HG03025 (cell line): Measurements from ENCODE around the gene SSMEM1.
"Not testable (repeated sequence)": the region's sequence is repeated elsewhere in the genome, so short reads cannot be mapped to it uniquely, and the experiment has no call there.

Experiments used
- ATAC-seq: cut with Tn5 transposase; IDR thresholded peaks from one replicate; pipeline ENCODE4 v1.9.1; 2021; ENCODE audit warnings: mild to moderate bottlenecking, moderate library complexity; ENCODE audit not compliant: unreplicated experiment, low FRiP score

The SSMEM1 gene, protein sequence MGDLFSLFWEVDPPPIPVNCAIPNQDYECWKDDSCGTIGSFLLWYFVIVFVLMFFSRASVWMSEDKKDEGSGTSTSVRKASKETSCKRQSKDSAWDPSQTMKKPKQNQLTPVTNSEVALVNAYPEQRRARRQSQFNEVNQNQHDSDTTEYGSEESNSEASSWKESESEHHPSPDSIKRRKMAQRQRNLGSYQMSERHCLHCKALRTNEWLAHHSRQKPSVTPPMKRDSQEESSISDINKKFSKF

DNA sequence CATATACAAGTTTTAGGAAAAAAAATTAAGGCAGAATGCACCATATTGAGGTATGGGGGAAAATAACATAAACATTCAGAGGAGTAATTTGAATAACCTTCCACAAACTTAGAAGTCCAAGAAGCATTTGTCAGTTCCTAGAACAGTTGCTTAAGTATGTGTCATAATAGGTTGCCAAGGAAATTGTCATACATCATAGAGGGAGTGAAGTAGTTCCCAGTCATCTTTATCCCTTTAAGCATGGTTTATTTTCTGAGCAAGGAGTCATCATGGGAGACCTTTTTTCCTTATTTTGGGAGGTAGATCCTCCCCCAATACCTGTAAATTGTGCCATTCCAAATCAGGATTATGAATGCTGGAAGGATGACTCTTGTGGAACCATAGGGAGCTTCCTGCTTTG is at the start of gene SSMEM1:
SSMEM1 (plus strand) TSS at position 219 of the 400 bp plus-strand sequence; CDS start at position 270, 51 bp downstream.
- no peak for ATAC-seq

DNA sequence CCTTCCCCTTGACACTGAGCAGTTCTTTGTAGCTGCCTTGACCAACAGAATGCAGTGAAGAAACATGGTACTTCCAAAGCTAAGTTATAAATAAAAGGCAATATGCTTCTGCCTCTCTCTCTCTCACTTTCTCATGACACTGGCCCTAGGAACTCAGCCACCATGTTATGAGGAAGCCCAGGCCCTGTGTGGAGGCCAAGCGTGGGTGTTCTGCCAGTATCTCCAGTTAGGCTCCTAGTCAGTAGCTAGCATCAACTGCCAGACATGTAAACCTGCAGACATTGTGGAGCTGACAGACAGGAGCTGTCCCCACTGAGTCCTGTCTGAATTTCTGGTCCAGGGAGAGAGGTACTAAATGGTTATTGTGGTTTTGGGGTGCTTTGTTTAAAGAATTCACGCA is 47.6 kb upstream of the SSMEM1 start:
- ATAC-seq, result no peak

DNA sequence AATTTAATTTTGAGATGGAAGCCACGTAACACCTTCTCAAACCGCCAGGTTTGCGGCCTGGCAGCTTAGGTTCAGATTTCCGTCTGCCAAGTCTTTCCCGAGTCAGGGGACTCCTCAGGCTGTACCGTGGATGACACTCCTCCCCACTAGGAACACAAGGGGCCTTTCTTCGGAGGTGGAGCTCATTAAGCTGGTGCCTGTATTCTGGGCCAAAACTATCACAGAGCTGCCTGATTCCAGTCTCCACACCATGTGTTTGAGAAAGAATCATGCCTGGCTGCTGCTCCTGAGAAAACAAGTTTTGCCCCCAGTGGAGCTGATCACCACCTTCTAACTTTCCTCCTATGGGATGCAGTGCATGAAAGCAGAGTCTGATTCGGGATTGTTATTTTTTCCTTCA is 47.2 kb upstream of the SSMEM1 start:
- no peak for ATAC-seq

DNA sequence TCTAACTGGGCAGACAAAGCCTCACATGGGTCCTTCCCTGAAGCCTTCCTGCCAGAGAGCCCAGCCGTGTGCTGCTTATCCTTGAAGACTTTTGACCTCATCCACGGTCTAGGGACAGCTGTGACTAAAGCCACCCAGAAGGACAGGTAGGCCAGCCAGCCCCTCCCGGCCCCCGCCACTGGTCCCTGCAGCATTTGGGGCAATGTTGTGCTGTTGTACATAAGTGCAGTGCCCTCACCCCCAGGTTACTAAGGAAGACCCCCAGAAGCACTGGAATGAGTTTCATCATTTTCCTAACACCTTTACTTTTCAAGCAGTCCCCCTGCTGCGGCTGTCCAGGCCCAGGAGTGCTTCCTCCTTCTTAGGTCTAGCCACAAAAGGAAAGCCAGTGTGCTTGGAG is 45.5 kb upstream of the SSMEM1 start:
- ATAC-seq, result no peak

DNA sequence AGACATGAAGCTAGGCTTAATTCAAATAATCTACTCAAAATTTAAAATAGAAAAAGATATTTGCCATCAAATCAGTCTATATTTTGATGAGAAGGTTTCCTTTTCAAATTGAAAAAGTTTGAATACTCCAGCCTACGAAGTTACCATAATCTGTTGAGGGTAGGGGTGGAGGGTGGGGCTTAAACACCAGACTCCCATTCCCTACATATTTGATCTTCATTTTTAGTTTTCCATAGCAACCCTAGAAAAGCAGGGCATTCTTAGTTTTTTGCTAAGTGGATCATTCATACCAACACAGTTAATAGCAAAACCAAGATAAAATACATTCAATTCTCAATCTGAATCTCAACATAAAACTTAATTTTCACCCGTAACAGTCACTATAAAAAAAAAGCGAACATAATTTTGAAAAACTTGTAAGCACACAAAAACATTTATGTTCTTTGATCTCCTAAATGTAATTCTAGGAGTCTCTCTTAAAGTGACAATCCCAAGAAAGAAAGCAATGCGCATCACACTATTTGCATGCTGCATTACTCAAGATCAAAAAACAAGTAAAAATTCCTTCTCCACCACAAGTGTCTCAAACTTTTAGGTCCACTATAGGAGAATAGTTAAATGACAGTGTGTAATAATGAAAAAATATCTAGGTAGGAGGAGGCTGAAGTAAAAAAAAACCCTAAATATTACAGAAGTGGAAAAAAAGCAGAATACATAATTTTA is 33.3 kb upstream of the SSMEM1 start:
- ATAC-seq, result no peak

DNA sequence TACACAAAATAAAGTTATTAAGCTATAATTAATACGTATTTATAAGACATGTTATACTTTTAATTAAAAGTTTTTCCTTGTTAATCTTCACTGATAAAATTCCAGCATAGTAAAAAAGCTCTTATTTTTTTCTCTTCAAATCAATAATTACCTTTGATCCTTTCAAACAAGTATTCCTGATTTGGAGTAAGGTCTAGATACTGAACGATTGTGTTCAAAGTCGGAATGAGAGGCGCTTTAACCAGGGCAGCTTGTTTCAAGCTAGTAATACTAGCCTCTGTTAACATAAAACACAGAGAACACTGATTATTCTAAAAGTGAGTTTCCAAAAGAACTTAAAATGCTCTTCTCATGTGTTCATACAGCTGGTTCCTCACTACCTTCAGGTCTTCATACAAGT is 29.4 kb upstream of the SSMEM1 start:
- no peak for ATAC-seq

DNA sequence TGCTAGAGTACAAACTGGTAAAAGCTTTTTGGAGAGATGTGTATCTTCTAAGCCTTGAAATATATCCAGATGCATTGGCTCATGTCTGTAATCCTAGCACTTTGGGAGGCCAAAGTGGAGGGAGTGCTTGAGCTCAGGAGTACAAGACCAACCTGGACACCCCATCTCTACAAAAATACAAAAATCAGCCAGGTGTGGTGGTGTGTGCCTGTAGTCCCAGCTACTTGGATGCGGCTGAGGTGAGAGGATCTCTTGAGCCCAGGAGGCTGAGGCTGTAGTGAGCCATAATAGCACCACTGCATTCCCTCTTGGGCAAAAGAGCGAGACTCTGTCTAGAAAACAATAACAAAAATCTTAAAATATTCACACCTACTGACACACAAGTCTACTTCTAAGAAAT is 28.0 kb upstream of the SSMEM1 start:
- no peak for ATAC-seq

DNA sequence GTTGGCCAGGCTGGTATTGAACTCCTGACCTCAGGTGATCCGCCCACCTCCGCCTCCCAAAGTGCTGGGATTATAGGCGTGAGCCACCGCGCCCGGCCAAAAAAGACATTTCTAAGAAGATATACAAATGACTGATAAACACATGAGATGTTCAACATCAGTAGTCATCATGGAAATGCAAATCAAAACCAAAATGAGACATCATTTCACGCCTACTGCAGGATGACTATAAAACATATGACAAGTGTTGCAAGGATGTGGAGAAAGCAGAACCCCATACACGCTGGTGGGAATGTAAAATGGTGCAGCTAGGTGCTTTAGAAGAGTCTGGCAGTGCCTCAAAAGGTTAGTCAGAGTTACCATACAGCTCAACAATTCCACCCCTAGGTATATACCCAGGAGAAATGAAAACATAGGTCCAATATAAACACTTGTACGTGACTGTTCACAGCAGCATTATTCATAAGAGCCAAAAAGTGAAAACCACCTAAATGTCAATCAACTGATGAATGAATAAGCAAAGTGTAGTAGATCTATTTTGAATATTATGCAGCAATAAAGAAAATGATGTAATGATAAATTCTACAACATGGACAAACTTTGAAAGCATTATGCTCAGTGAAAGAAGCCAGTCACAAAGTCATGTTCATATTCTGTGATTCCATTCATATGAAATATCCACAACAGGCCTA is 26.9 kb upstream of the SSMEM1 start:
- ATAC-seq, result no peak

DNA sequence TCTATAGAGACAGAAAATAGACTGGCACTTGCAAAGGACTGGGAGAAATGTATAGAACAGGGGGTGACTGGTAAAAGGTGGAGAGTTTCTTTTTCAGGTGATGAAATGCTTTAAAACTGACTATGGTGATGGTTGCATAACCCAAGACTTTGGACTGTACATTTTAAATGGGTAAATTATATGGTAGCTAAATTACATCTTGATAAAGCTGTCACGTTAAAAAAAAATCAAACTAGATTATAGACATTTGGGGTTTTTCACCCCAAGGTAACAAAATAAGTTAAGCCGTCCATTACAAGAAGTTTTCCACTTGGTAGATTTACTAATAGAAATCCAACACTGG is 26.4 kb upstream of the SSMEM1 start:
- ATAC-seq, result no peak

DNA sequence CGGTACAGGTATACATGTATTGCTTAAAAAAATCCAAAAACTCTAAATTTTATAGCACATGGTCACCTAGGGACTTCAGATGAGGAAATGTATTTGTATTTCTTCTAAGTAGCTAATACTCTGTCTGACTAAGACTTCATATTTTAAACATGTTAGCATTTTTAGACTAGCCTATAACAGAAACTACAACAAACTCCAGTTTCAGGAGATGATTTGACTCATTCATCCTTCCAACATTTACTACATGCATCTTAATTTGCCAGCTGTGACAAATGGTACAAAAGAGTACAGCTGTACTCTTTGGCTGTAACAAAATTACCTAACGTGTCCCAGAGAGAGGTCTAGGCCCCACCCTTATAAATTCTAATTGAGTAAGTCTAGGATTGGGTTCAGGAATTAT is 24.7 kb upstream of the SSMEM1 start:
- no peak for ATAC-seq

DNA sequence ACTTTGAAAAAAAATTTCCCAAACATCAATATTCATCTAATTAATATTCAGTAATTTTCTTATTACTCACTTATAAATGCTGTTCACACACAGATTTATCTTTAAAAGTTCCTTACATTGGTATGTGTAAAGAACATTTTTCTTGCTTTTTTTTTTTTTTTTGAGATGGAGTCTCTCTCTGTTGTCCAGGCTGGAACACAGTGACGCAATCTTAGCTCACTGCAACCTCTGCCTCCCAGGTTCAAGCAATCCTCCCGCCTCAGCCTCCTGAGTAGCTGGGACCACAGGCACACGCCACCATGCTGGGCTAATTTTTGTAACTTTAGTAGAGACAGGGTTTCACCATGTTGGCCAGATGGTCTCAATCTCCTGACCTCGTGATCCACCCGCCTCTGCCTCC is 23.3 kb upstream of the SSMEM1 start:
- ATAC-seq, result not testable (repeated sequence)

DNA sequence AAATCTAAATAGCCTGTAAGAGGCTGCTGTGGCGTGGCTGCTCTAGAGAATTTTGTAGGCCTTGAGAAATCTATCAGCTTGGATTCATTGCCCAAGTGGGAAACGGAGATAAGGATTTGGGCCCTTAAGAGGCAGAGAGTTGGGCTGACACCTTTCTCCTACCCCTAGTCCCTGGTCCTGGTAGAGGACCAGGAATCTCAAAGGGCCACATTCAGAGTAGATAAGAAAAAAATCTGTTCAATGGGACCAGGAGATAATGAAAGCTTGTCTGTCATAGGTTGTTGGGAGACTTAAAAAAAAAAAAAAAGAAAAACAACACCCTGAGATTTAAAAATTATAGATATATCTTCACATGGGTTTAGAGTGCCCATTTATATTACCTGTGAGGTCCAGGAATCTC is 20.3 kb upstream of the SSMEM1 start:
- ATAC-seq, result no peak

DNA sequence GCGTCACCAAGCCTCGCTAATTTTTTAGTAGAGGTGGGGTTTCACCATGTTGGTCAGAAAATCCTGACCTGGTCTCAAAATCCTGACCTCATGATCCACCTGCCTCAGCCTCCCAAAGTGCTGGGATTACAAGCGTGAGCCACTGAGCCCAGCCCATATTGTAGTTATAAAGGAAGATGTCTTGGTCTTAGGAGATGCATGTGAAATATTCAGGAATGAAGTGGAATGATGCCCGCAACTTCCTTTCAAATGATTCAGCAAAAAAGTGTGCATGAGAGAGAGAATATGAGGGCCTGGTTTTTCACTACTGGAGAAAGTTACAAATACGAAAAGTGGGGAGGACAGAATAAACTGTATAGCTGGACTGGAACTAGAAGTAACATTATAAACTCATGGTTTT is 18.3 kb upstream of the SSMEM1 start:
- no peak for ATAC-seq

DNA sequence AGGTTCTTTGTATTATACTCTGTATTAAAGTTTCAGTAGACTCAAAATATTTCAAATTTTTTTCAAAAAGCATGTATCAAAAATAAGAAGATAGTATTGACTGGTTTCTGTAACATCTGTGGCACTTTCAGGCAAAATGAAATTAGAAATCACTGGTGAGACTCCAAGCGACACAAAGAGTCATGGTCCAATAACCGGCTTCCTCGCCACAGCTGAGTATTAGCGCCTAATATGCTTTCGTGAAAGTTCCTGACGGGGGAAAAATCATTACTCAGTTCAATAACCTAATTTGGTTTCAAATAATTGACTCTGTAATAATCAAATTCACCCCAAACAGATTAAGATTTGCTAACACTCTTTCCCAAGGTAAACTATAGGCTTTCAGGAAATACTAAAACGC is 15.9 kb upstream of the SSMEM1 start:
- ATAC-seq, result no peak

DNA sequence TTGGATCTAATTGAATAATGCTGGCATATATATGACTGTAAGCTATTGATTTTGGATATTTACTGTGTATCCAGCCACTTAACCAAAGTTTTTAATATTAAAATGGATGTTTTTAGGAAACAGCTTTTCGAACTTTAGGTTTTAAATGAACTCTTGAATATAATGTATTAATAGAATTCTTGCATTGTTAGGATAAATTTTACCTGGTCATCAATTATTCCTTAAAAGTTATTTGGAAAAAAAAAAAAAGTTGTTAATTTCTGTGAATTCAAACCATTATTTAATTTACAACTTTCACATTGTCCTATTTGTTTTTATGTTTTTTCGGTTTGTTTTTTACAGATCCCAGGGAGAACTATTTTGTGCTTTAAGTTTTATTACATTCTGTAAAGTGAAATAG is 12.3 kb upstream of the SSMEM1 start:
- no peak for ATAC-seq

DNA sequence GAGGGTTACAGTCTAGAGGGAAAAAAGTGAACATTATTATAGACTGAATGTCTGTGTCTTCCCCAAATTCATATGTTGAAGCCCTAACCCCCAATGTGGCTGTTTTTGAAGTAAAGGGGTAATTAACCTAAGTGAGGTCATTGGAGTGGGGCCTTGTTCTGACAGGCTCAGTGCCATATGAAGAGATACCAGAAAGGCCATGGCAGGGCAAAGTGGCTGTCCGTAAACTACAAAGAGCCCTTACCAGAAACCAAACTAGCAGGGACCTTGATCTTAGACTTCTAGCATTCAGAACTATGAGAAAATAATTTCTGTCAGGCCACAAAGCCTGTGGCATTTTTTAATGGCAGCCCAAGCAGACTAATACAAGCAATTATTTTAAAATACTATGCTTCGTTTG is 11.2 kb upstream of the SSMEM1 start:
- no peak for ATAC-seq

DNA sequence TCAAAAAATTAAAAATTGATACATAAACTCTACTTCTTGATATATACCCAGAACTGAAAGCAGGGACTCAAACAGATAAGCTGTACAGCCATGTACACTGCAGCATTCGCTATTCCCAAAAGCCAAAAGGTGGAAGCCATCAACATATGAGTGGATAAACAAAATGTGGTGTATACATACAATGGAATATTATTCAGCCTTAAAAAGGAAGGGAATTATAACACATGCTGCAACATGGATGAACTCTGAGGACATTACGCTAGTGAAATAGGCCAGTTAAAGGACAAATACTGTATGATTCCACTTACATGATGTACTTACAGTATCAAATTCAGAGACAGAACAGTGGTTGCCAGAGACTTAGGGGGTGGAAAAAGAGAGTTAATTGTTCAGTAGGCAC is 10.6 kb upstream of the SSMEM1 start:
- no peak for ATAC-seq

DNA sequence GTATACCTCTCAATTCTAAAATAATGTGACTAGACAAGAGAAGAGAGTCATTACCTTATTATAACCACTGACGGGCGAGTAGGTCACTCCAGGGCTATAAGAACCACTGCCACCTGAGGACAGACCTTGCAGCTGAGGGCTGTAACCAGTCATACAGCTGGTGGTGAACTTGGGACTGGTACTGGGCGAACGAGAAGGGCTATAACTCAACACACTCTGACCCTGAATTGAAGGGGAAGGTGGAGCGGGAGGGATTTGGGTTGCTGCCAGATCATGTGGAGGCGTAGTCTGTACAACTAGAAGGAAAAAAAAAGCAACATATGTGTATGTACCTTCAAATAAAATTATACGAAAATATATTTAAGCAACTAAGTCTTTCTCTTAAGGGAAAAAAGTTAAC is 5.9 kb upstream of the SSMEM1 start:
- ATAC-seq, result no peak

DNA sequence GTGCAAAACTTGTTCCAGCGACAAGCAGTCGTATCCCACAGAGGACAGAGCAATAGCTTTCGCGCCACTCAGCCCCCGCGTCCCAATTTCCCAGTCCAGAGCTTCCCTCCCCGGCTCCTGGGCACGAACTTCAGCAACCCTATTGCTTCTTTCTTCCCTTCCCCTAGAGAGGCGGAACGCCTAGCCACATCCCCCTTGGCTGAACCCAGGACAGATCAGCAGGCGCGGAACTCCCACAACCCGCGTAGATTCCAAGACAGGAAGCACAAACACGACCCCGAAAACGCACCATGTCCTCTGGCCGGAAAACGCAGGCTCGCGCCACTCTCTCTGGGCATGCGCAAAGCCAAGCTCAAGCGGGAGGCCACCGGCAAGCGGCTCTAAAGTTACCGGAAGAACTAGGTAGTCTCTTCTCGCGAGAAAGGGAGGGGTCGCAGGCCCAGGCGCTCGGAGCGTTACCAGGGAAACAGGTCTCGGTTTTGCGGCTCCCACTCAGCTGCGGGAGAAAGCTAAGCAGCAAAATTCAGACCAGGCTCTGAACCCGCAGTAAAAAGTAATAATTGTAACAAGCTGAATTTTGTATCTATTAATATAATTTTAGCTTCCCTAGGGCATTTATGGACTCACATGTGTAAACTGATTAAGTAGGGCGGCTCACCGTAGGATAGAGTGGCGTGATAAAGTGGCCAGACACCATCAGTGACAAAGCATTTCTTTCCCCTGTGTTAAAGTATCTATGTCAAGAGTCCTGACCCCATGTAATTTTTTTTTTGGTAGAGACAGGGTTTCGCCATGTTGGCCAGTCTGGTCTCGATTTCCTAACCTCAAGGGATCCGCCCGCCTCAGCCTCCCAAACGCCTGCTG is 2.3 kb upstream of the SSMEM1 start, which contains the start of gene TMEM209:
TMEM209 (minus strand) TSS at position 323 of the 864 bp plus-strand sequence; CDS start at position 292, 31 bp downstream.
- ATAC-seq, result peak; percentile 86

DNA sequence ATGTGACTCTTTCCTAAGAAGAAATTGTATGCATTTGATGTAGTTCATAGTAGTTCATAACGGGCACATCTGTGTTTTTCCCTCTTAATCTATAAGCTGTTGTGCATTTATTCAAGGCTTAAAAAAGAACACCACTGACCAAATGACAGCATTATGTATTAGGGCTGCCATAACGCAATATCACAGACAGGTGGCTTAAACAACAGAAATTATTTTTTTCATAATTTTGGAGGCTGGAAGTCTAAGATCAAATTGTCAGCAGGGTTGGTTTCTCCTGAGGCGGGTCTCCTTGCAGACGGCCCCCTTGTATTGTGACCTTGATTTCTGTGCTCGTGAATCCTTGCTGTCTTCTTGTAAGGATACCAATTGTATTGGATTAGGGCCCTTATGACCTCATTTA is 627 bp upstream of the SSMEM1 start:
- ATAC-seq, result no peak

DNA sequence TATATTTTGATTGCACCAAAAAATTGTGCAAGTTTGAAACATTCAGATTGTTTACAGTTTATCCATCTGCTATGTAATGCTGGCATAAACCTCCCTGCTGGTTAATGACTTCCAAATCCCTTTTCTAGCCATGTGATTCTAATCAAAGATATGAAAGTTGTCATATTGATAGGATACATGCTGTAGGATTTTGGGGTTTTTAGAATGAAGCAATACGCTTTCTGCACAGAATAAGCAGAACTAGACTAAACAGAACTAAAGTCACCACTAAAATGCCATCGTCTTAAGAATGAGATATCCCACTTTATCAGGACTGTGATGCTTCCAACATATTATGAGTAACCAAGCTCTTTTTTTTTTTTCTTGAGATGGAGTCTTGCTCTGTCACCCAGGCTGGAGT is 856 bp downstream of the SSMEM1 start:
- ATAC-seq, result no peak
